Panc1 (cell line): Measurements from ENCODE around the gene CYP26C1. TPM values are rescaled to one million over a fixed set of nuclear protein-coding genes. Genes with fewer than 3 reads are reported as not detected.

Experiments used
- ATAC-seq: fragments of 200-7000 bp; cut with Tn5 transposase; 2 replicates; pipeline ENCODE4 v1.9.1; 2020; ENCODE audit warnings: mild to moderate bottlenecking, moderate library complexity
- BruUV-seq: library from RNA; stranded (reverse); fragments of 400-500 nt; replicated peaks from 2 replicates; lab custom pipeline; 2021; lab: Mats Ljungman, UMichigan
- CTCF ChIA-PET: fragments of 300-600 bp; sonication (Branson Sonifier 250); formaldehyde crosslinking; loops from one replicate; lab custom pipeline; 2022; ENCODE audit warnings: antibody characterized with exemption; lab: Charles Lee
- POLR2A ChIA-PET: fragments of 300-600 bp; sonication (Branson Sonifier 250); formaldehyde crosslinking; loops from one replicate; lab custom pipeline; 2022; ENCODE audit warnings: antibody characterized with exemption; lab: Charles Lee
- DNase-seq: peaks from one replicate; pipeline ENCODE4 v3.0.0-alpha.2; 2010; ENCODE audit warnings: low read depth, low spot score
- H3K27ac ChIP-seq: 2 replicates; pipeline ENCODE4 v1.5.1; 2011; ENCODE audit warnings: mild to moderate bottlenecking, low read length, inconsistent platforms
- H3K27me3 ChIP-seq: fragments of 200-500 bp; sonication (Bioruptor generic); 2 replicates; pipeline ENCODE4 v1.6.0; 2014; ENCODE audit warnings: low read length, inconsistent platforms; ENCODE audit not compliant: control insufficient read depth, insufficient read depth
- H3K36me3 ChIP-seq: fragments of 200-500 bp; sonication (Bioruptor generic); 2 replicates; pipeline ENCODE4 v1.5.1; 2014; ENCODE audit warnings: inconsistent platforms, mild to moderate bottlenecking, low read length, moderate library complexity; ENCODE audit not compliant: control insufficient read depth, insufficient read depth
- H3K4me1 ChIP-seq: 2 replicates; pipeline ENCODE4 v1.5.1; 2011; ENCODE audit warnings: inconsistent platforms, mild to moderate bottlenecking, low read length, moderate library complexity; ENCODE audit not compliant: control insufficient read depth, insufficient read depth
- H3K4me3 ChIP-seq, 2 experiments: 2 replicates each; pipeline ENCODE4 v1.5.1; 2011 to 2012; ENCODE audit warnings: low read depth in 2 of 2, low read length in 2 of 2, mild to moderate bottlenecking in 2 of 2, inconsistent platforms in 1 of 2, moderate library complexity in 1 of 2
- H3K9me3 ChIP-seq: fragments of 200-500 bp; sonication (Bioruptor generic); 2 replicates; pipeline ENCODE4 v1.5.1; 2014; ENCODE audit warnings: low read depth, mild to moderate bottlenecking, inconsistent platforms, low read length, moderate library complexity; ENCODE audit not compliant: control insufficient read depth, insufficient read depth
- POLR2AphosphoS5 ChIP-seq: IDR thresholded peaks from 2 replicates; pipeline ENCODE4 v1.6.1; 2012; ENCODE audit warnings: mild to moderate bottlenecking, low read depth, low read length, moderate library complexity
- SIN3A ChIP-seq: IDR thresholded peaks from 2 replicates; pipeline ENCODE4 v1.6.1; 2012; ENCODE audit warnings: low read depth, mild to moderate bottlenecking, low read length, moderate library complexity, borderline replicate concordance; ENCODE audit not compliant: insufficient read depth
- TCF7L2 ChIP-seq: IDR thresholded peaks from 2 replicates; pipeline ENCODE4 v1.6.1; 2011; ENCODE audit warnings: mild to moderate bottlenecking, low read depth, low read length, inconsistent platforms
- in situ Hi-C: cut with HindIII; loops from 2 replicates; pipeline ENCODE4 v1.10.0; 2016; ENCODE audit warnings: low sequenced_read_pairs, low pct_unique_long_range_greater_than_20kb
- intact Hi-C: fragments of 100-400 bp; cut with micrococcal nuclease; formaldehyde crosslinking; loops from one replicate; pipeline ENCODE4 v1.10.0; 2022; ENCODE audit not compliant: unreplicated experiment
- total RNA-seq: library from RNA; stranded (reverse); gene quantifications from one replicate; pipeline ENCODE4 v1.2.1, GENCODE V29; 2021; ENCODE audit not compliant: unreplicated experiment
- TF ChIP-seq, protein P1 (sequence below): fragments of 450-650 bp; IDR thresholded peaks from 2 replicates; pipeline ENCODE4 v1.5.1; 2017; ENCODE audit warnings: mild to moderate bottlenecking
- TF ChIP-seq, protein P2 (sequence below), 2 experiments: IDR thresholded peaks; 2 replicates each; pipeline ENCODE4 v1.6.1; 2011 to 2012; ENCODE audit warnings: low read depth in 2 of 2, control low read depth in 1 of 2, low read length in 1 of 2, mild to moderate bottlenecking in 1 of 2, moderate library complexity in 1 of 2; ENCODE audit not compliant: insufficient read depth in 1 of 2

CYP26C1 gene
- total RNA-seq, 1 experiment from 2014 or later = 1.1 TPM

DNA sequence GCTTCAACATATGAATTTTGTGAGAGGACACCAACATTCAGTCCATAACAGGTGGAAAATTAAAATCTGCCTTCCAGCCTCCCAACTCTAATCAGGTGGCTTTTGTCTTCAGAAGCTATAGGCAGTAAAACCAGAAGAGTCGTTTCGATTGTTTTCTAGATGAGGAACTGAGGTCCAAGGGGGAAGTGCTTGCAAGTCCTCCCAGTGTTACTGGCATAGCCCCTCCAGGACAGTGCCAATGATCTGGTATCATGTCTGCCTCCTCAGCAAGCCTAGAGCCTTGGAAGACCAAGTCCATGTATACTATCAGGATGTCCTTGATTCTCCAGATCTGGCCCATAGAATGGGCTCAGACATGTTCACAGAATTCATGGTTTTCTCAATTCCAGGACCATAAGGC lies 30.0 kb downstream of the CYP26C1 start:
- ChIA-PET CTCF (no interaction called here), POLR2A (no interaction called here)
- Histone ChIP-seq H3K4me3 (no peak overlapping the region), H3K4me1 (no peaks in the 10 kb centered on the region), H3K27ac (no peak overlapping the region), H3K36me3 (no peaks in the 10 kb centered on the region), H3K9me3 (no peaks in the 10 kb centered on the region), H3K27me3 (no peaks in the 10 kb centered on the region)
- intact Hi-C loops (no loop called here), in situ Hi-C loops (no loop called here)
- ATAC-seq (no peak), DNase-seq (no peak)
- BruUV-seq = no TSS peak
- TF ChIP-seq SIN3A (no peak), TCF7L2 (no peak), POLR2AphosphoS5 (no peak)
- TF ChIP-seq, protein P1, sequence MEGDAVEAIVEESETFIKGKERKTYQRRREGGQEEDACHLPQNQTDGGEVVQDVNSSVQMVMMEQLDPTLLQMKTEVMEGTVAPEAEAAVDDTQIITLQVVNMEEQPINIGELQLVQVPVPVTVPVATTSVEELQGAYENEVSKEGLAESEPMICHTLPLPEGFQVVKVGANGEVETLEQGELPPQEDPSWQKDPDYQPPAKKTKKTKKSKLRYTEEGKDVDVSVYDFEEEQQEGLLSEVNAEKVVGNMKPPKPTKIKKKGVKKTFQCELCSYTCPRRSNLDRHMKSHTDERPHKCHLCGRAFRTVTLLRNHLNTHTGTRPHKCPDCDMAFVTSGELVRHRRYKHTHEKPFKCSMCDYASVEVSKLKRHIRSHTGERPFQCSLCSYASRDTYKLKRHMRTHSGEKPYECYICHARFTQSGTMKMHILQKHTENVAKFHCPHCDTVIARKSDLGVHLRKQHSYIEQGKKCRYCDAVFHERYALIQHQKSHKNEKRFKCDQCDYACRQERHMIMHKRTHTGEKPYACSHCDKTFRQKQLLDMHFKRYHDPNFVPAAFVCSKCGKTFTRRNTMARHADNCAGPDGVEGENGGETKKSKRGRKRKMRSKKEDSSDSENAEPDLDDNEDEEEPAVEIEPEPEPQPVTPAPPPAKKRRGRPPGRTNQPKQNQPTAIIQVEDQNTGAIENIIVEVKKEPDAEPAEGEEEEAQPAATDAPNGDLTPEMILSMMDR = no peak
- TF ChIP-seq, protein P2, sequence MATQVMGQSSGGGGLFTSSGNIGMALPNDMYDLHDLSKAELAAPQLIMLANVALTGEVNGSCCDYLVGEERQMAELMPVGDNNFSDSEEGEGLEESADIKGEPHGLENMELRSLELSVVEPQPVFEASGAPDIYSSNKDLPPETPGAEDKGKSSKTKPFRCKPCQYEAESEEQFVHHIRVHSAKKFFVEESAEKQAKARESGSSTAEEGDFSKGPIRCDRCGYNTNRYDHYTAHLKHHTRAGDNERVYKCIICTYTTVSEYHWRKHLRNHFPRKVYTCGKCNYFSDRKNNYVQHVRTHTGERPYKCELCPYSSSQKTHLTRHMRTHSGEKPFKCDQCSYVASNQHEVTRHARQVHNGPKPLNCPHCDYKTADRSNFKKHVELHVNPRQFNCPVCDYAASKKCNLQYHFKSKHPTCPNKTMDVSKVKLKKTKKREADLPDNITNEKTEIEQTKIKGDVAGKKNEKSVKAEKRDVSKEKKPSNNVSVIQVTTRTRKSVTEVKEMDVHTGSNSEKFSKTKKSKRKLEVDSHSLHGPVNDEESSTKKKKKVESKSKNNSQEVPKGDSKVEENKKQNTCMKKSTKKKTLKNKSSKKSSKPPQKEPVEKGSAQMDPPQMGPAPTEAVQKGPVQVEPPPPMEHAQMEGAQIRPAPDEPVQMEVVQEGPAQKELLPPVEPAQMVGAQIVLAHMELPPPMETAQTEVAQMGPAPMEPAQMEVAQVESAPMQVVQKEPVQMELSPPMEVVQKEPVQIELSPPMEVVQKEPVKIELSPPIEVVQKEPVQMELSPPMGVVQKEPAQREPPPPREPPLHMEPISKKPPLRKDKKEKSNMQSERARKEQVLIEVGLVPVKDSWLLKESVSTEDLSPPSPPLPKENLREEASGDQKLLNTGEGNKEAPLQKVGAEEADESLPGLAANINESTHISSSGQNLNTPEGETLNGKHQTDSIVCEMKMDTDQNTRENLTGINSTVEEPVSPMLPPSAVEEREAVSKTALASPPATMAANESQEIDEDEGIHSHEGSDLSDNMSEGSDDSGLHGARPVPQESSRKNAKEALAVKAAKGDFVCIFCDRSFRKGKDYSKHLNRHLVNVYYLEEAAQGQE (IDR thresholded peaks at IDR 0.05; ENCODE audit: insufficient read depth in 1 of 2, low read depth in 2 of 2, low read length in 1 of 2) = no peak

DNA sequence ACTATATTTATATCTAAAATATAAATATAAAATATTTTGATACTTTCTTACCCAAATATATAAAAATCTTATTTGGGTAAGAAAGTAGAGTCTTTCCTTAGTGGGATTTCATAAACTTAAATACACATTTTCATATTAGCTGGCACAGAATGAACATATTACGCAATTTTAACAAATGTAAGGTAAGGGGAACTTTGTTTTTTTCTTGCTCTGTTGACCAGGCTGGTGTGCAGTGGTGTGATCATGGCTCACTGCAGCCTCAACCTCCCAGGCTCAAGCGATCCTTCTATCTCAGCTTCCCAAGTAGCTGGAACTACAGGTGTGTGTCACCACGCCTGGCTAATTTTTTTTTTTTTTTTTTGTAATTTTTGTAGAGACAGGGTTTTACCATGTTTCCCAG lies 31.4 kb downstream of the CYP26C1 start:
- Histone ChIP-seq H3K4me3 (no peak overlapping the region), H3K9me3 (no peaks in the 10 kb centered on the region), H3K27me3 (no peaks in the 10 kb centered on the region), H3K27ac (no peak overlapping the region), H3K36me3 (no peaks in the 10 kb centered on the region), H3K4me1 (no peaks in the 10 kb centered on the region)
- TF ChIP-seq POLR2AphosphoS5 (no peak), TCF7L2 (no peak), SIN3A (no peak)
- TF ChIP-seq, protein P1 = no peak
- TF ChIP-seq, protein P2 (IDR thresholded peaks at IDR 0.05; ENCODE audit: insufficient read depth in 1 of 2, low read depth in 2 of 2, low read length in 1 of 2) = no peak
- ChIA-PET CTCF (interaction anchor here (0.6 kb wide), 1 partner anchor 558 kb away, joined by 3 read pairs; no protein-coding TSS in a partner anchor), POLR2A (no interaction called here)
- intact Hi-C loops = no loop called here
- no peak for ATAC-seq
- no TSS peak for BruUV-seq
- no peak for DNase-seq
- in situ Hi-C loops = no loop called here
